22Rv1 (cell line): ENCODE measurements around the gene STK40.

Experiments used
- CTCF ChIP-seq: fragments of 450-650 bp; IDR thresholded peaks from 2 replicates; pipeline ENCODE4 v1.5.1; 2017; ENCODE audit warnings: mild to moderate bottlenecking
- ZFX ChIP-seq: fragments of 450-650 bp; IDR thresholded peaks from 2 replicates; pipeline ENCODE4 v1.6.1; 2017; ENCODE audit warnings: antibody characterized with exemption, borderline replicate concordance

- TF ChIP-seq CTCF (no peak), ZFX (no peak)
These were observed 65.0 kb downstream of the STK40 start for GRCh38 chr1:36320767-36321118.
